HepG2 (cell line): ENCODE data around the gene OSCP1. TPM values are rescaled to one million over a fixed set of nuclear protein-coding genes. Genes with fewer than 3 reads are reported as not detected.

ENCODE experiments used
- ETV6 ChIP-seq: sonication (generic); formaldehyde crosslinking; conservative IDR thresholded peaks from 2 replicates; pipeline ENCODE4 v1.4.0; 2020; ENCODE audit warnings: missing genetic modification reagents
- HOXA5 ChIP-seq: sonication (generic); formaldehyde crosslinking; IDR thresholded peaks from 2 replicates; pipeline ENCODE4 v1.4.0; 2020; ENCODE audit warnings: missing genetic modification reagents
- NFE2L1 ChIP-seq: sonication (generic); formaldehyde crosslinking; IDR thresholded peaks from 2 replicates; pipeline ENCODE4 v1.4.0; 2020; ENCODE audit warnings: missing genetic modification reagents, mild to moderate bottlenecking, borderline replicate concordance
- NPAS2 ChIP-seq: sonication (generic); formaldehyde crosslinking; IDR thresholded peaks from 2 replicates; pipeline ENCODE4 v1.8.0; 2022; ENCODE audit warnings: mild to moderate bottlenecking, missing genetic modification reagents, borderline replicate concordance
- RORA ChIP-seq: sonication (generic); formaldehyde crosslinking; IDR thresholded peaks from 2 replicates; pipeline ENCODE4 v1.5.0; 2020; ENCODE audit warnings: mild to moderate bottlenecking, missing genetic modification reagents, moderate library complexity
- SIX4 ChIP-seq: sonication (generic); formaldehyde crosslinking; IDR thresholded peaks from 2 replicates; pipeline ENCODE4 v1.4.0; 2020; ENCODE audit warnings: missing genetic modification reagents
- TGIF2 ChIP-seq: IDR thresholded peaks from 2 replicates; pipeline ENCODE4 v1.6.1; 2016; ENCODE audit warnings: control low read depth, missing compliant biosample characterization
- ZBTB21 ChIP-seq: sonication (generic); formaldehyde crosslinking; IDR thresholded peaks from 2 replicates; pipeline ENCODE4 v1.4.0; 2020; ENCODE audit warnings: missing genetic modification reagents
- ZBTB7B ChIP-seq: sonication (generic); formaldehyde crosslinking; IDR thresholded peaks from 2 replicates; pipeline ENCODE4 v1.4.0; 2020; ENCODE audit warnings: missing genetic modification reagents
- ZNF101 ChIP-seq: sonication (generic); formaldehyde crosslinking; IDR thresholded peaks from 2 replicates; pipeline ENCODE4 v1.4.0; 2020; ENCODE audit warnings: mild to moderate bottlenecking, low read depth, missing genetic modification reagents, borderline replicate concordance
- ZNF225 ChIP-seq: sonication (generic); formaldehyde crosslinking; IDR thresholded peaks from 2 replicates; pipeline ENCODE4 v1.4.0; 2020; ENCODE audit warnings: mild to moderate bottlenecking, missing genetic modification reagents
- ZNF570 ChIP-seq: sonication (generic); formaldehyde crosslinking; IDR thresholded peaks from 2 replicates; pipeline ENCODE4 v1.4.0; 2020; ENCODE audit warnings: mild to moderate bottlenecking, missing genetic modification reagents, borderline replicate concordance
- ZNF660 ChIP-seq: sonication (generic); formaldehyde crosslinking; IDR thresholded peaks from 2 replicates; pipeline ENCODE4 v1.5.1; 2020; ENCODE audit warnings: mild to moderate bottlenecking, low read depth, missing genetic modification reagents, borderline replicate concordance
- ZNF780A ChIP-seq: sonication (generic); formaldehyde crosslinking; IDR thresholded peaks from 2 replicates; pipeline ENCODE4 v1.8.0; 2022; ENCODE audit warnings: mild to moderate bottlenecking, missing genetic modification reagents, moderate library complexity
- polyA plus RNA-seq, 8 experiments: library from polyadenylated mRNA; depleted of rRNA in 3 of 8; stranded (reverse) in 7 of 8; unstranded in 1 of 8; fragments of >200 nt; fragmentation: Illumina TruSeq in 4 of 8; extraction: Trizol in 4 of 8; gene quantifications; 2 replicates each; pipeline versions ENCODE4 v1.2.1 to v1.2.3, GENCODE V29; 2011 to 2016; ENCODE audit warnings: low read depth in 4 of 8, missing spikeins in 1 of 8, mixed read lengths in 1 of 8; ENCODE audit not compliant: insufficient read depth in 1 of 8
- total RNA-seq, 5 experiments: library from RNA; depleted of rRNA; stranded (reverse); fragments of >200 nt; fragmentation: Illumina TruSeq; extraction: Trizol; gene quantifications; 2 replicates each; pipeline ENCODE4 v1.2.3, GENCODE V29; 2016; ENCODE audit warnings: low read depth in 1 of 5
- TF ChIP-seq, protein P1 (sequence below): sonication (generic); formaldehyde crosslinking; IDR thresholded peaks from 2 replicates; pipeline ENCODE4 v1.9.0; 2021; ENCODE audit warnings: mild to moderate bottlenecking, missing genetic modification reagents
- TF ChIP-seq, protein P2 (sequence below): sonication (generic); formaldehyde crosslinking; IDR thresholded peaks from 2 replicates; pipeline ENCODE4 v1.4.0; 2020; ENCODE audit warnings: missing genetic modification reagents, borderline replicate concordance
- TF ChIP-seq, protein P3 (sequence below): sonication (generic); formaldehyde crosslinking; IDR thresholded peaks from 2 replicates; pipeline ENCODE4 v1.9.0; 2021; ENCODE audit warnings: missing genetic modification reagents, mild to moderate bottlenecking, borderline replicate concordance
- TF ChIP-seq, protein P4 (sequence below): IDR thresholded peaks from 2 replicates; pipeline ENCODE4 v1.6.1; 2018; ENCODE audit warnings: missing genetic modification reagents, mild to moderate bottlenecking, missing compliant biosample characterization

Gene OSCP1
- total and polyA plus RNA-seq, 2 of the 13 experiments (the other 11 are each of a cell fraction or from before 2014, with no cell fraction given) = 0.60 to 0.84 TPM

DNA sequence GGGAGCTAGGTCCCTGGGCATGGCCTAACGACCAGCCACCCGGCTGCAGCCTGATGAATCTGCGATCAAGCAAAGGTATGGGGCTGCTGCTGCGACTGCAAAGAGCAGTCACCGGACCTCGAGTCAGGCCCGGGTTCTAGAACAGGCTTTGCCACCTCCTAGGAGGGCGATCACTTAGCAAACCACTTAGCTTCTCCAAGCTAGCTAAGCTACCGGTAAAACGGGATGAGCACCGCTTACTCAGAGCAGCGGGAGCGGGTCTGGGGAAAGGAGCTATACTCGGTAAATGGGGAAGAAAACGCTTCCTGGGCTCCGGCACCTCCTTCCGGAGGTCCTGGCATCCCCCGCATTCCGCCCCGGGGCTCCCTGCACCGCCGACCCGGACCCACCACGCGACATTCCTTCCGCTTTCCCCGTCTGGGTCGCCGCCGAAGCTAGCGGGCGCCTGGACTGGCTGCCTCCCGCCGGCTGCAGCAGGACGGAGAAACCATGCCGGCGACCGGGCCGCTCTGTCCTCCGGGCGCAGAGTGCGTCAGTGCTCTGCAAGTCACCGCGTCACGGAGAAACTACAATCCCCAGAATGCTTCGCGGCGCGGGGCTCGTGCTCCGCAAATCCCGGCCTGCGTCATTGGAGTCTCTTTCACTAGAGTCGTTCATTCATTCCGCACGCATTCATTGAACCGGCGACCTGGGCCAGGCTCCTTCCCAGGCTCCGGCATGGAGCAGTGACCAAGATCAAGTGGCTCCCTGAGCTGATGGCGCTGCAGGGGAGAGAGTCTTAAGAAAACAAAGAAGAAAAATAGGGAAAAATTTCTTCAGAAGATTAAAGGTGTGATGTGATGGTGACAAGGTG is 52.6 kb downstream of the OSCP1 start, which contains the start of gene LSM10 (continued):
- TF ChIP-seq, protein P1, sequence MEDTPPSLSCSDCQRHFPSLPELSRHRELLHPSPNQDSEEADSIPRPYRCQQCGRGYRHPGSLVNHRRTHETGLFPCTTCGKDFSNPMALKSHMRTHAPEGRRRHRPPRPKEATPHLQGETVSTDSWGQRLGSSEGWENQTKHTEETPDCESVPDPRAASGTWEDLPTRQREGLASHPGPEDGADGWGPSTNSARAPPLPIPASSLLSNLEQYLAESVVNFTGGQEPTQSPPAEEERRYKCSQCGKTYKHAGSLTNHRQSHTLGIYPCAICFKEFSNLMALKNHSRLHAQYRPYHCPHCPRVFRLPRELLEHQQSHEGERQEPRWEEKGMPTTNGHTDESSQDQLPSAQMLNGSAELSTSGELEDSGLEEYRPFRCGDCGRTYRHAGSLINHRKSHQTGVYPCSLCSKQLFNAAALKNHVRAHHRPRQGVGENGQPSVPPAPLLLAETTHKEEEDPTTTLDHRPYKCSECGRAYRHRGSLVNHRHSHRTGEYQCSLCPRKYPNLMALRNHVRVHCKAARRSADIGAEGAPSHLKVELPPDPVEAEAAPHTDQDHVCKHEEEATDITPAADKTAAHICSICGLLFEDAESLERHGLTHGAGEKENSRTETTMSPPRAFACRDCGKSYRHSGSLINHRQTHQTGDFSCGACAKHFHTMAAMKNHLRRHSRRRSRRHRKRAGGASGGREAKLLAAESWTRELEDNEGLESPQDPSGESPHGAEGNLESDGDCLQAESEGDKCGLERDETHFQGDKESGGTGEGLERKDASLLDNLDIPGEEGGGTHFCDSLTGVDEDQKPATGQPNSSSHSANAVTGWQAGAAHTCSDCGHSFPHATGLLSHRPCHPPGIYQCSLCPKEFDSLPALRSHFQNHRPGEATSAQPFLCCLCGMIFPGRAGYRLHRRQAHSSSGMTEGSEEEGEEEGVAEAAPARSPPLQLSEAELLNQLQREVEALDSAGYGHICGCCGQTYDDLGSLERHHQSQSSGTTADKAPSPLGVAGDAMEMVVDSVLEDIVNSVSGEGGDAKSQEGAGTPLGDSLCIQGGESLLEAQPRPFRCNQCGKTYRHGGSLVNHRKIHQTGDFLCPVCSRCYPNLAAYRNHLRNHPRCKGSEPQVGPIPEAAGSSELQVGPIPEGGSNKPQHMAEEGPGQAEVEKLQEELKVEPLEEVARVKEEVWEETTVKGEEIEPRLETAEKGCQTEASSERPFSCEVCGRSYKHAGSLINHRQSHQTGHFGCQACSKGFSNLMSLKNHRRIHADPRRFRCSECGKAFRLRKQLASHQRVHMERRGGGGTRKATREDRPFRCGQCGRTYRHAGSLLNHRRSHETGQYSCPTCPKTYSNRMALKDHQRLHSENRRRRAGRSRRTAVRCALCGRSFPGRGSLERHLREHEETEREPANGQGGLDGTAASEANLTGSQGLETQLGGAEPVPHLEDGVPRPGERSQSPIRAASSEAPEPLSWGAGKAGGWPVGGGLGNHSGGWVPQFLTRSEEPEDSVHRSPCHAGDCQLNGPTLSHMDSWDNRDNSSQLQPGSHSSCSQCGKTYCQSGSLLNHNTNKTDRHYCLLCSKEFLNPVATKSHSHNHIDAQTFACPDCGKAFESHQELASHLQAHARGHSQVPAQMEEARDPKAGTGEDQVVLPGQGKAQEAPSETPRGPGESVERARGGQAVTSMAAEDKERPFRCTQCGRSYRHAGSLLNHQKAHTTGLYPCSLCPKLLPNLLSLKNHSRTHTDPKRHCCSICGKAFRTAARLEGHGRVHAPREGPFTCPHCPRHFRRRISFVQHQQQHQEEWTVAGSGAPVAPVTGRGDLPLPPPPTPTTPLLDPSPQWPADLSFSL = no peak
- no peak for TF ChIP-seq ZNF570 (CRISPR knock-in tag)
- no peak for TF ChIP-seq ZNF780A (CRISPR knock-in tag)
- peak; percentile 63; the same call in 1 of the 2 replicates for TF ChIP-seq ETV6
- TF ChIP-seq TGIF2 (CRISPR knock-in tag) = 0 out of 2 replicates have a peak, but pooled peaks have one; percentile 23
- no peak for TF ChIP-seq ZNF660
- no peak for TF ChIP-seq NPAS2
- TF ChIP-seq, protein P2, sequence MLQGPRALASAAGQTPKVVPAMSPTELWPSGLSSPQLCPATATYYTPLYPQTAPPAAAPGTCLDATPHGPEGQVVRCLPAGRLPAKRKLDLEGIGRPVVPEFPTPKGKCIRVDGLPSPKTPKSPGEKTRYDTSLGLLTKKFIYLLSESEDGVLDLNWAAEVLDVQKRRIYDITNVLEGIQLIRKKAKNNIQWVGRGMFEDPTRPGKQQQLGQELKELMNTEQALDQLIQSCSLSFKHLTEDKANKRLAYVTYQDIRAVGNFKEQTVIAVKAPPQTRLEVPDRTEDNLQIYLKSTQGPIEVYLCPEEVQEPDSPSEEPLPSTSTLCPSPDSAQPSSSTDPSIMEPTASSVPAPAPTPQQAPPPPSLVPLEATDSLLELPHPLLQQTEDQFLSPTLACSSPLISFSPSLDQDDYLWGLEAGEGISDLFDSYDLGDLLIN = no peak
- TF ChIP-seq NFE2L1 = no peak; the same call in 1 of the 2 replicates
- peak; percentile 58 for TF ChIP-seq ZBTB7B
- peak; percentile 44; the same call in 1 of the 2 replicates for TF ChIP-seq ZBTB21 (CRISPR knock-in tag)
- 0 out of 2 replicates have a peak, but pooled peaks have one; percentile 56 for TF ChIP-seq ZNF225 (CRISPR knock-in tag)
- TF ChIP-seq, protein P3, sequence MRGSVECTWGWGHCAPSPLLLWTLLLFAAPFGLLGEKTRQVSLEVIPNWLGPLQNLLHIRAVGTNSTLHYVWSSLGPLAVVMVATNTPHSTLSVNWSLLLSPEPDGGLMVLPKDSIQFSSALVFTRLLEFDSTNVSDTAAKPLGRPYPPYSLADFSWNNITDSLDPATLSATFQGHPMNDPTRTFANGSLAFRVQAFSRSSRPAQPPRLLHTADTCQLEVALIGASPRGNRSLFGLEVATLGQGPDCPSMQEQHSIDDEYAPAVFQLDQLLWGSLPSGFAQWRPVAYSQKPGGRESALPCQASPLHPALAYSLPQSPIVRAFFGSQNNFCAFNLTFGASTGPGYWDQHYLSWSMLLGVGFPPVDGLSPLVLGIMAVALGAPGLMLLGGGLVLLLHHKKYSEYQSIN = no peak
- TF ChIP-seq SIX4 (CRISPR knock-in tag) = no peak; the same call in 1 of the 2 replicates
- no peak for TF ChIP-seq ZNF101 (CRISPR knock-in tag)
- TF ChIP-seq RORA (CRISPR knock-in tag) = no peak
- TF ChIP-seq HOXA5 (CRISPR knock-in tag) = peak; percentile 95
- TF ChIP-seq, protein P4, sequence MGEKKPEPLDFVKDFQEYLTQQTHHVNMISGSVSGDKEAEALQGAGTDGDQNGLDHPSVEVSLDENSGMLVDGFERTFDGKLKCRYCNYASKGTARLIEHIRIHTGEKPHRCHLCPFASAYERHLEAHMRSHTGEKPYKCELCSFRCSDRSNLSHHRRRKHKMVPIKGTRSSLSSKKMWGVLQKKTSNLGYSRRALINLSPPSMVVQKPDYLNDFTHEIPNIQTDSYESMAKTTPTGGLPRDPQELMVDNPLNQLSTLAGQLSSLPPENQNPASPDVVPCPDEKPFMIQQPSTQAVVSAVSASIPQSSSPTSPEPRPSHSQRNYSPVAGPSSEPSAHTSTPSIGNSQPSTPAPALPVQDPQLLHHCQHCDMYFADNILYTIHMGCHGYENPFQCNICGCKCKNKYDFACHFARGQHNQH (CRISPR knock-in tag) = peak; percentile 64; the same call in 1 of the 2 replicates
